Endometrium (tissue), 2 donors: ENCODE data around the gene FHIT.

Experiments
- FAIRE-seq: peaks from 2 replicates; lab custom pipeline; 2012; peaks lifted over from hg19 to GRCh38; lab: Jason Lieb, UNC
- donor health status: control.
- donor health status: control.

FHIT gene

DNA sequence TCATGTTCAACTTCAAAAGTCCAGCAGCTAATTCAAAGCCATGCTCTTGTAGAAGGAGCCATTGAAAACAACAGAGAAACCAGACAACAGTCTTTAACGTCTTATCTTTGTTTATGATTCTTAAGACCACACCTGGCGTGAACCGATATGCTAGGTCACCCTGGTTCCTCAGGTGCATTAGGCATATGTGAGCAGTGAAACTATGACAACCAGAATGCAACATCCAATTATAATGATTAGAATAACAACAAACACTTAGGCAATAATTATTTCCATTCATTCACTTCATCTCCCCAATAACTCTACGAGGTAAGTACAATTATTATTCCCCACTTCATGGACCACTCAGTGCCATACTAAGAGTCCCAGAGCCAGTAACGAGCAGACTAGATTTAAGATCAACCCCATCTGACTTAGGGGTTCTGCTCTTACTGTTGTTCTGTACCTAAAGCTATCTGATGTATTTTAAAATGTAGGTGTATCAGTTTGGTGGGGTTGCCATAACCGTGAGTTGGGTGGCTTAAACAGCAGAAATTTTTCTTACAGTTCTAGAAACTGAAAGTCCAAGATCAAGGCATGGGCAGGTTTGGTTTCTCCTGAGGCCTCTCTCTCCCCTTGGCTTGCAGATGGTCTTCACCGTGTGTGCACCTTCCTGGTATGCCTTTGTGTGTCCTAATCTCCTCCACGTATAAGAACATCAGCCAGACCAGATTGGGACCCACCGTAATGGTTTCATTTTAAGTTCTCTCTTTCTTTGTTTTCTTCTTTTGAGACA, 1203.6 kb downstream of the FHIT start:
- no peak for FAIRE-seq

GRCh38 chr3:60046210-60046609, 1205.0 kb downstream of the FHIT start:
- FAIRE-seq = no peak

- no peak for FAIRE-seq
Measured at GRCh38 chr3:60045686-60046085, 1205.6 kb downstream of the FHIT start.

DNA sequence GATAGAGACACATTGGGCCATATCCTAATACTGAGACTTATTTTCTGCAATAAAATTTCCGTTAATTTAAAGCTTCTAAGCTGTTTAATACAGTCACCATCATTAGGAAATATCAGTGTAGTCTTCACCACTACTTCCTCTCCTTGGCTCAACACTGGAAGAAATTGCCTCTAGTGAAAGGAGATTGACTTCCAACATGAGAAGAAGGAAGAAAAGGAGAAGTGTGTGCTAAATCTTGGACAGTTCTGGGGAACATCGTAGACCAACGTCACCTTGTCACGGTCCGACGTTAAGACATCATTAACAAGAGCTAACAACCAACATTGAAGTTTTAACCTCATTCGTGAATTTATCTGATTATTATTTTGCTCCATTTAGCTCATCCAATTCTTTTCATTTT, 1214.4 kb downstream of the FHIT start:
- no peak for FAIRE-seq

- no peak for FAIRE-seq
Measured at GRCh38 chr3:60033901-60034453, 1217.3 kb downstream of the FHIT start.

DNA sequence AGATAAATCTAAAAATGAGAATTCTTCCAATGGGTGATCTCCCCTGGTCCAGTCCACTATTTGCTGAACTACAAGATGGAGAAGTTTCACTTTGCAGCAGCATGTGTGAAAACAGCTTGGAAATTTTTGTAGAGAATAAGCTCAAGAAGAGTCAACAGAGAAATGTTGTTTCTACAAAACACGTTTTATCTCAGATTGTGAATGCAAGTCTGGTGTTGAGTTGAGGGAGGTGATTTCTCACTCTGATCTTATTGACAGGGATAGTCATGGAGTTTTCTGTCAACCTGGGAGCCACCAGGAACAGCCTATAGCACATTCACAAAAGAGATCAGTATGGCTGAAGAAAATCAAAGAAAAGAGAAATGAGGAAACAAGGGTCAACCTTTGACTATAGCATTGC, 1220.3 kb downstream of the FHIT start:
- no peak for FAIRE-seq

- no peak for FAIRE-seq
Measured at GRCh38 chr3:60028233-60028632, 1223.0 kb downstream of the FHIT start.

- FAIRE-seq = no peak
Measured at GRCh38 chr3:60027335-60027734, 1223.9 kb downstream of the FHIT start.

DNA sequence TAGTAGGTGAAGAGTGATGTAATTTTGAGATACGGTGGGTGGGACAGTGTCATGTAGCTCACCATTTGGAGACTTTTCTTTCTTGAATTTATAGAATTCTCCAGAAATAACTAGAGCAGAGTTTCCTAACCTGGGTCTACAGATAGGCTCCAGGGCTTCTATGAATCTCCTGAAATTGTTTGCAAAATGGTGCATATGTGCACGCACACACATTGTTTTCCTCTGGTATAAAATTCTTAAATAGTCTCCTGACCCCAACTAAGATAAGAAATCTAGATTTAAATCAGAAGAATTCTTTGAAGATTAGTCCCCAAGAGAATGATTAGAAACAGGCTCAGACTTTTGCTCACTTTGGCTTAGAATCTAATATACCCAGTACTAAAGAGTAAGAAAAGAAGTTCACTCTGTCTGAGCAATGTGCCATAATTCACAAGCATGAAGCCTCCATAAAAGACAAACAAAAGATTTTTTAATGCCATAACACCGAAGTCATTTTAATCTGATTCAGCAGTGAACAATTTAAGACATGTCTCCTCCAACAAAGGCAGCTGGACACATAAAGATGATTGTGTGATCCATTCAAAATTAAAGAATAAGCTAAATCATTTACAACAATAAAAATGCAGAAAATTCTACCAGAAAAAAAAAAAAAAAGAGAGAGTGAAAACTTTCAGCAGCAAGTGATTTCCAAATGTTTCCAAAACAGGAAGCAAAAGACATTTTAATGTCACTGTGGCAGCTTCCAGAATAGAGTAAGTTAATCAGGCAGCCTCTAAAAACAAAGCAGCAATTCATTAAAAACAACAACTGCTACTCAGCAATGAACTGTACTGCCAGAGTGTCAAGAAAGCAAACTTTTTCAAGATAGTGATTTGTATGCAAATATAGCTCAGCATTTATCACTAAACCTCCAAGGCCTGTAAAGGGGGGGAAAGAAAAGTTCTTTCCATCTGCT, 1225.9 kb downstream of the FHIT start:
- peak; percentile 95 for FAIRE-seq

DNA sequence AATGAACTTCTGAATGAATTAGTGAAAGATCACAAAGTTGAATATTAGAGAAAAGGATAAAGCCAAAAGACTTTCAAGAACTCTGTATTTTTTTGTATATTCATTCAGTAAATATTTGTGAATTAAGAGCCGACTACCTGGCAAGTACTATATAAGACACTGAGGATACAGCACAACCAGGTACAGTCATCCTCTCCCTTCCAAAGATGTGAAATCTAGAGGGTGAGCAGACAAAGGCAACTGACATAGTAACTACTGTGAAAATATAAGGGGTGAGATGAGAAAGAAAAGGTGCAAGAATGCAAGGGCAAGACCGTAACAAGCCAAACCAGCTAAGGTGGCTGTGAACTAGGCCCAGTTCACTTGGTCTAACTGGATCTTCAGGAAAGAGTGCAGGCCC, 1226.9 kb downstream of the FHIT start:
- FAIRE-seq = no peak

DNA sequence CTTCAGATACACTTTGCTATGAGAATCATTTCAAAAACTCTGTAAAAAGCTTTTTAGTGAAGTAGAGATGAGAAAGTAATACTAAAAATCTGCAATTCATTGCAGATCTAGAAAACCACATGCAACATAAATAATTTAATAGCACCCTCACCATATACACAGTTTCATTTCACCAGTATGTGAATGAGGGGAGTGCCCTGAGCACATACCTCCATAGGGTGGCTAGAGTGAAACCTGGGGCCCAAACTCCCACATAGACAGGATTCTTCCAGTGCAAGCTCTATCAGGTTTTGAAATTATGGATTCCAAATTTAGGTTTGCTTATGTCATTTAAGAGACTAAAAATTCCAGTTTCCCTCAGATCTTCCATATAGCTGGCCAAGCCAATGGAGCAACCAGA, 1228.1 kb downstream of the FHIT start:
- FAIRE-seq = no peak

DNA sequence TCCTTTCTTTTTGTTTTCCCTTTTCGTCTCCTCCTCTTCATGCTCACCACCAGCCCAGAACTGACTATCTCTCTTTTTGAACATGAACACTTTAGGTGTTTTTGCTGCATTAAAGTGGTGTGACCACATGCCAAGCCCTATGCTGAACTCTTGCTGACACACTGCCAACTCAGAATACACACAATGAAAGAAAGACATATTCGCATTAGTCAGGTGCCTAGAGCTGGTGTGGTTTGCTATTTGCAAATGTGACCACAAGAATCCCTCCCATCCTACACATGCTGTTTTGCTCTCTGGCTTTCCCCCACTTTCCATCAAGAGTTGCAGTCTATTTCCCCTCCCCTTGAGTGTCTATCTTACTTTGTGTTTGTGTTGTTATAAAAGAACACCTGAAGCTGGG, 1233.6 kb downstream of the FHIT start:
- FAIRE-seq = no peak

GRCh38 chr3:60015032-60015705, 1236.1 kb downstream of the FHIT start:
- FAIRE-seq = no peak

GRCh38 chr3:60013241-60013640, 1238.0 kb downstream of the FHIT start:
- FAIRE-seq = no peak

- FAIRE-seq = peak; percentile 48
Measured at GRCh38 chr3:60011218-60011617, 1240.0 kb downstream of the FHIT start.

- FAIRE-seq = no peak
Measured at GRCh38 chr3:60010781-60011180, 1240.5 kb downstream of the FHIT start.

DNA sequence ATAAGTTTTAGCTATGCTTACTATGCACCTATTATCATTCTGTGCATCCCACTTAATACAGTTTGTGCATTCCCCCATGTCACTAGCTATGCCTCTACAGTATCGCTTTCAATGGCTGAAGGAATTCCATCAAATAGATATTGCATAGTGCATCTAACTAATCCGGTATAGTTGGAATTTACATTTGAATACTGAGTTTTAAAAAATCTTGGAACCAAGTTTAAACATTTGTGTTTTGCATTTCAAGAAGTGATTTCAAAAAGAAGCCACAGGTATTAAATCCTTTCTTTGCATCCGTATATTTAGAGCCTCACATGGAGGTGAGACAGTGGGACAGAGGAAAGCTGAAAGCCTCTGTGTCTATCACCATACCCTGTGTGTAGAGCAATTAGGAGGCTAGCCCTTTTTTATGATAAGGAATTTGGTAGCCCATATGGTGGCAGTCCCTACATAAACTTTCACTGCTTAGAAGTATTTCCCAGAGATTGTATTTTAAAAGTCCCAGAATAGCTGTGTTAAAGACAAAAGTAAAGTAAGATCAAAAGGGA, 1241.2 kb downstream of the FHIT start:
- FAIRE-seq = no peak

- no peak for FAIRE-seq
Measured at GRCh38 chr3:60001369-60001768, 1249.9 kb downstream of the FHIT start.

GRCh38 chr3:60000311-60001105, 1250.7 kb downstream of the FHIT start:
- no peak for FAIRE-seq

DNA sequence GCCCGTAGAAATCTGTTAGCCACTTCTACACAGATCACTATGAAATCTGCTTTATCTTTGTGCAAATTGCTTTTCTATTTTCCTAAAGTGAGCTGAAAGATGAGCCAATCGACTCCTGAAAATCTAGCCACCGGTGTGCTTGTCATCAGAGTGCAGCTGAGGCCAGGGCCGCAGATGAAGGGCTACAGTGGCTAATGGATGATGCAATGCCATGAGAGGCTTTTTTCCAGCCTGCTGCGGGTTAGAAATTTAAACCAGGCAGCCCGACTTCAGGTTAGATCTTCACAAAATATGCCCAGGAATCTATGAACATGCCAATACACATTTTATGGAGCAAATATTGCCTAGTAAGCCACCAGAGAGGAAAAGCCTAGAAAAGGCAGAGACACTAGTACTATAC, 1253.2 kb downstream of the FHIT start:
- no peak for FAIRE-seq

DNA sequence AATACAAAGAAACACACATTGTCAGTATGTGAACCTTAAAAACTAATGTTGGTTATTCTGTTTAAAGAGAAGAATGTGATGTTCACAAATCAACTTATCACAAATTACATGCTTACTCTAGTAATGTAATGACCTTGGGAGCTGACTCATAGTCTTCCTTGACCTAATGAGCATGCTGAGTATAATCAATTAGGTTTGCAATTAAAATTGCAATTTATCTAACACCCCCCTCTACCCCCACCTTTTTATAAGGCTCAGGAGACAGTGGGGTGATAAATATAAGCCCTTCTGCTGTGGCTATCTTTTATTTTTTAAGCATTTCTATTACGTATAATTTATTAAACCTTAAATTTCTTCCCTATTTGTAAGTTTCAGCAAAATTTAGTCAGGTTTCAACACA, 1253.7 kb downstream of the FHIT start:
- no peak for FAIRE-seq
